ENCODE measurements around the gene NOTCH3. TPM values are rescaled to one million over a fixed set of nuclear protein-coding genes. Genes with fewer than 3 reads are reported as not detected.

NOTCH3 gene
- 6.8 to 10.3 TPM (median 8.6 TPM) in 5 replicates for total RNA-seq (2022; extraction: Qiagen RNA extraction; ENCODE audit: low read depth)

GRCh38 chr19:15200553-15201364 lies at the start of gene NOTCH3:
TSS of gene NOTCH3 (minus strand) at chr19:15200995. CDS start at chr19:15200905, 90 bp downstream.

Other genes with a start within 250 kb of the NOTCH3 start
- gene SLC1A6, start 221.1 kb downstream of the NOTCH3 start, total RNA-seq (2022; extraction: Qiagen RNA extraction; ENCODE audit: low read depth) = not detected in 5 replicates
- not detected in 5 replicates for gene CASP14, start 151.5 kb downstream of the NOTCH3 start, total RNA-seq (2022; extraction: Qiagen RNA extraction; ENCODE audit: low read depth)
- gene OR1I1, start 118.8 kb downstream of the NOTCH3 start, total RNA-seq (2022; extraction: Qiagen RNA extraction; ENCODE audit: low read depth) = not detected in 5 replicates
- 11.5 to 18.5 TPM (median 14.0 TPM) in 5 replicates for gene SYDE1, start 93.6 kb downstream of the NOTCH3 start, total RNA-seq (2022; extraction: Qiagen RNA extraction; ENCODE audit: low read depth)
- gene EPHX3, start 31.5 kb upstream of the NOTCH3 start, total RNA-seq (2022; extraction: Qiagen RNA extraction; ENCODE audit: low read depth) = 0.07 to 0.14 TPM (median 0.09 TPM) in 3 of 5 replicates, not detected in the others
- 21.7 to 30.5 TPM (median 29.8 TPM) in 5 replicates for gene BRD4, start 131.5 kb upstream of the NOTCH3 start, total RNA-seq (2022; extraction: Qiagen RNA extraction; ENCODE audit: low read depth)
- gene AKAP8, start 178.8 kb upstream of the NOTCH3 start, total RNA-seq (2022; extraction: Qiagen RNA extraction; ENCODE audit: low read depth) = 16.1 to 18.8 TPM (median 17.4 TPM) in 5 replicates
- 35.2 to 38.6 TPM (median 36.7 TPM) in 5 replicates for gene AKAP8L, start 218.0 kb upstream of the NOTCH3 start, total RNA-seq (2022; extraction: Qiagen RNA extraction; ENCODE audit: low read depth)
- 14.4 to 25.0 TPM (median 20.5 TPM) in 5 replicates for gene WIZ, start 249.0 kb upstream of the NOTCH3 start, total RNA-seq (2022; extraction: Qiagen RNA extraction; ENCODE audit: low read depth)

All from A549 treated with RU486 at 1 μM for 4 hours (cell line).